LNCAP (cell line): ENCODE results near the gene EVC2.

ENCODE experiments used
- CTCF ChIP-seq: fragments of 450-650 bp; IDR thresholded peaks from 2 replicates; pipeline ENCODE4 v1.5.1; 2017; ENCODE audit warnings: mild to moderate bottlenecking

EVC2 gene

GRCh38 chr4:5568336-5568735 lies 140.0 kb downstream of the EVC2 start:
- TF ChIP-seq CTCF = no peak

- TF ChIP-seq CTCF = no peak
These were observed 141.4 kb downstream of the EVC2 start for GRCh38 chr4:5566991-5567390.

GRCh38 chr4:5566526-5566925 lies 141.8 kb downstream of the EVC2 start:
- no peak for TF ChIP-seq CTCF

- no peak for TF ChIP-seq CTCF
These were observed 144.5 kb downstream of the EVC2 start for GRCh38 chr4:5563856-5564255.

- no peak for TF ChIP-seq CTCF
These were observed 145.9 kb downstream of the EVC2 start for GRCh38 chr4:5562476-5562875.

GRCh38 chr4:5561286-5561685 lies 147.1 kb downstream of the EVC2 start:
- no peak for TF ChIP-seq CTCF

- TF ChIP-seq CTCF = no peak
These were observed 149.9 kb downstream of the EVC2 start for GRCh38 chr4:5558502-5558901.

- TF ChIP-seq CTCF = no peak
These were observed 154.0 kb downstream of the EVC2 start for GRCh38 chr4:5554376-5554775.
